Smooth muscle cell (in vitro differentiated cells): ENCODE results near the gene MEF2B. TPM values are rescaled to one million over a fixed set of nuclear protein-coding genes. Genes with fewer than 3 reads are reported as not detected.

Source experiments
- DNase-seq: peaks from one replicate; lab custom pipeline; 2025; ENCODE audit not compliant: unreplicated experiment; lab: John Stamatoyannopoulos, UW
- H2AFZ ChIP-seq: fragments of 200-600 bp; sonication (generic); 2 replicates; pipeline ENCODE4 v1.6.0; 2016; ENCODE audit warnings: antibody characterized with exemption, low read depth, mild to moderate bottlenecking
- H3F3A ChIP-seq: fragments of 200-600 bp; sonication (generic); 2 replicates; pipeline ENCODE4 v1.6.0; 2017; ENCODE audit warnings: antibody characterized with exemption, low read depth
- H3K27ac ChIP-seq: fragments of 200-600 bp; sonication (generic); 2 replicates; pipeline ENCODE4 v1.5.1; 2016; ENCODE audit warnings: low read depth, mild to moderate bottlenecking
- H3K27me3 ChIP-seq: fragments of 200-600 bp; sonication (generic); 2 replicates; pipeline ENCODE4 v1.6.1; 2016; ENCODE audit warnings: low read depth, mild to moderate bottlenecking
- H3K36me3 ChIP-seq: fragments of 200-600 bp; sonication (generic); 2 replicates; pipeline ENCODE4 v1.5.1; 2016; ENCODE audit warnings: low read depth
- H3K4me1 ChIP-seq: fragments of 200-600 bp; sonication (generic); 2 replicates; pipeline ENCODE4 v1.5.1; 2016; ENCODE audit warnings: low read depth
- H3K4me2 ChIP-seq: fragments of 200-600 bp; sonication (generic); 2 replicates; pipeline ENCODE4 v1.6.0; 2016; ENCODE audit warnings: mild to moderate bottlenecking
- H3K4me3 ChIP-seq: fragments of 200-600 bp; sonication (generic); 2 replicates; pipeline ENCODE4 v1.5.1; 2016; ENCODE audit warnings: mild to moderate bottlenecking
- H3K79me2 ChIP-seq: fragments of 200-600 bp; sonication (generic); 2 replicates; pipeline ENCODE4 v1.6.0; 2016; ENCODE audit warnings: low read depth, mild to moderate bottlenecking
- H3K9ac ChIP-seq: fragments of 200-600 bp; sonication (generic); 2 replicates; pipeline ENCODE4 v1.6.0; 2016; ENCODE audit warnings: low read depth
- H3K9me3 ChIP-seq: fragments of 200-600 bp; sonication (generic); replicated peaks from 2 replicates; pipeline ENCODE4 v1.5.1; 2016; ENCODE audit warnings: low read depth
- H4K20me1 ChIP-seq: fragments of 200-600 bp; sonication (generic); 2 replicates; pipeline ENCODE4 v1.6.0; 2016; ENCODE audit warnings: low read depth
- WGBS: methylation state at CpG from one replicate; pipeline ENCODE4 v1.1.7; 2016; ENCODE audit warnings: low lambda C conversion rate; 5-methylcytosine and 5-hydroxymethylcytosine counted together
- polyA plus RNA-seq: library from polyadenylated mRNA; unstranded; fragments of >200 nt; fragmentation: Nextera tagmentation; extraction: Ambion mirVana; gene quantifications from 2 replicates; pipeline ENCODE4 v1.2.1, GENCODE V29; 2016
- total RNA-seq: library from RNA; depleted of rRNA; stranded (reverse); fragments of >200 nt; gene quantifications from 2 replicates; pipeline ENCODE4 v1.2.3, GENCODE V29; 2014
- TF ChIP-seq, protein P1 (sequence below): fragments of 200-600 bp; sonication (generic); IDR thresholded peaks from 2 replicates; pipeline ENCODE4 v1.5.1; 2017; ENCODE audit warnings: borderline replicate concordance, mild to moderate bottlenecking, antibody characterized with exemption; ENCODE audit not compliant: insufficient read depth, poor library complexity, severe bottlenecking

MEF2B gene
- total and polyA plus RNA-seq, 2 experiments from 2014 or later: 2.9 TPM; not detected in 1

DNA sequence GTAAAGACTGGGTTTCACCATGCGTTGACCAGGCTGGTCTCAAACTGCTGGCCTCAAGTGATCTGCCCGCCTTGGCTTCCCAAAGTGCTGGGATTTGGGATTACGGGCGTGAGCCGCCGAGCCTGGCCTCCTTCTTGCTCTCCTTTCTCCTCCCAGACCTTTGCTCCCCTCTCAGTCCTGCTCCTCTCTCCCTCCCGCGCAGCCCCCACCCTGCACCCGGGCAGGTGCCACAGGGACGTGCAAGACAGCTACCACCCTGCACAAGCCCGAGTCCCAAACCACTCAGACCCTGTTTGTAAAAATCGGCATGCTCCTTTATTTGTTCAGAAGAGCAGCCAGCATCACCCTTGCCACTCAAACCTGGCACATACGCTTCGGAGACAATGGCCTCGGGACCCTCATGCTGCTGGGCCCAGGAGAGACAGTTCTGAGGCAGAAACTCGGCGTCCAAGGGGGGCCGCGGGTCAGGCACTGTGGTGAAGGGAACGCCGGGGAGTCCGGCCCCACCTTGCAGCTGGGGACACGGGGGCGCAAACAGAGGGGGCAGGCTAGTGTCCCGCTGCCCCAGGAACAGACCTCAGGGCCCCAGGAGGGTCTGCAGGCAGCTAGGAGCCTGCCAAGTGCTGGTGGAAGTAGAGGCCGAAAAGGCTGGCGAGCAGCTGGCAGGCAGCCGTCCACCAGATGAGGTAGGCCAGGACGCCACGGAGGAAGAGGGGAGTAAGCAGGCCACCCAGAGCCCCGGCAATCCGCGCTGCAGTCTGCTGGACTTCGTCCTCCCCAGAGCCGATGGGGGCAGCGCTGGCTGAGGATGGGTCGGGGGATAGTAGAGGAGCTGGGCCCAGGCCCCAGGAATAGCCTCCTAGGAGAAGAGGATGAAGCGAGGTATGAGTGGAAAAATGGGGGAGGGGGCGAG is 50.5 kb downstream of the MEF2B start:
- TF ChIP-seq, protein P1, sequence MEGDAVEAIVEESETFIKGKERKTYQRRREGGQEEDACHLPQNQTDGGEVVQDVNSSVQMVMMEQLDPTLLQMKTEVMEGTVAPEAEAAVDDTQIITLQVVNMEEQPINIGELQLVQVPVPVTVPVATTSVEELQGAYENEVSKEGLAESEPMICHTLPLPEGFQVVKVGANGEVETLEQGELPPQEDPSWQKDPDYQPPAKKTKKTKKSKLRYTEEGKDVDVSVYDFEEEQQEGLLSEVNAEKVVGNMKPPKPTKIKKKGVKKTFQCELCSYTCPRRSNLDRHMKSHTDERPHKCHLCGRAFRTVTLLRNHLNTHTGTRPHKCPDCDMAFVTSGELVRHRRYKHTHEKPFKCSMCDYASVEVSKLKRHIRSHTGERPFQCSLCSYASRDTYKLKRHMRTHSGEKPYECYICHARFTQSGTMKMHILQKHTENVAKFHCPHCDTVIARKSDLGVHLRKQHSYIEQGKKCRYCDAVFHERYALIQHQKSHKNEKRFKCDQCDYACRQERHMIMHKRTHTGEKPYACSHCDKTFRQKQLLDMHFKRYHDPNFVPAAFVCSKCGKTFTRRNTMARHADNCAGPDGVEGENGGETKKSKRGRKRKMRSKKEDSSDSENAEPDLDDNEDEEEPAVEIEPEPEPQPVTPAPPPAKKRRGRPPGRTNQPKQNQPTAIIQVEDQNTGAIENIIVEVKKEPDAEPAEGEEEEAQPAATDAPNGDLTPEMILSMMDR: no peak
- no peak overlapping the region for H3K27ac ChIP-seq
- H4K20me1 ChIP-seq: no peaks in the 10 kb centered on the region
- no peak overlapping the region for H2AFZ ChIP-seq
- H3K4me1 ChIP-seq: no peaks in the 10 kb centered on the region
- no peak overlapping the region for H3K9ac ChIP-seq
- H3K4me3 ChIP-seq: no peak overlapping the region
- peaks cover 9% of the 10 kb centered on the region for H3K36me3 ChIP-seq
- no peaks in the 10 kb centered on the region for H3K27me3 ChIP-seq
- DNase-seq: no peak
- 96% methylated on average over 38 of the region's 39 CpGs for WGBS
- H3K79me2 ChIP-seq: no peaks in the 10 kb centered on the region
- no peaks in the 10 kb centered on the region for H3K9me3 ChIP-seq
- H3F3A ChIP-seq: no peaks in the 10 kb centered on the region
- no peak overlapping the region for H3K4me2 ChIP-seq

DNA sequence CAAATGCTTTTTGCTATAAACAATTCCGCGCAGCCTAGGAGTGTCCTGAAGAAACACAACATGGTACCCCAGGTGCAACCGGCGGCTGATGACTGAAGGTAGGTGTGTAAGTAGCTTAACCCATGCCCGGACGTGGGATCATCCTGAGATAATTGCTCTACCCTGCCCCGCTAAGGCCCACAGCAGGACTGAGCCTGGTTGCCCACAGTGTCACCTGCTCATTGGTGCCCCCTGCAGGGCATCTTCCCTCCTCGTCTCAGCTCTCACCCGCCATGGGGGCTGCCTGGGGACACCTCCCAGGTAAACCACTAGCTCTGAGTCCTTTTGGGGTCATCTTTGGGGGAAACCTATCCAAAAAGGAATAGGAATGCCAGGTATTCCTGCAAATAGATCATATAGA is 54.1 kb downstream of the MEF2B start:
- Histone ChIP-seq H3F3A (no peaks in the 10 kb centered on the region), H3K27me3 (no peaks in the 10 kb centered on the region), H3K9ac (no peak overlapping the region), H3K36me3 (no peaks in the 10 kb centered on the region), H2AFZ (no peak overlapping the region), H3K4me2 (no peak overlapping the region), H4K20me1 (no peaks in the 10 kb centered on the region), H3K27ac (no peak overlapping the region), H3K4me1 (no peaks in the 10 kb centered on the region), H3K9me3 (no peaks in the 10 kb centered on the region), H3K4me3 (no peak overlapping the region), H3K79me2 (no peaks in the 10 kb centered on the region)
- 74% methylated on average over 9 of the region's 9 CpGs for WGBS
- no peak for DNase-seq
- TF ChIP-seq, protein P1: peak; percentile 48

DNA sequence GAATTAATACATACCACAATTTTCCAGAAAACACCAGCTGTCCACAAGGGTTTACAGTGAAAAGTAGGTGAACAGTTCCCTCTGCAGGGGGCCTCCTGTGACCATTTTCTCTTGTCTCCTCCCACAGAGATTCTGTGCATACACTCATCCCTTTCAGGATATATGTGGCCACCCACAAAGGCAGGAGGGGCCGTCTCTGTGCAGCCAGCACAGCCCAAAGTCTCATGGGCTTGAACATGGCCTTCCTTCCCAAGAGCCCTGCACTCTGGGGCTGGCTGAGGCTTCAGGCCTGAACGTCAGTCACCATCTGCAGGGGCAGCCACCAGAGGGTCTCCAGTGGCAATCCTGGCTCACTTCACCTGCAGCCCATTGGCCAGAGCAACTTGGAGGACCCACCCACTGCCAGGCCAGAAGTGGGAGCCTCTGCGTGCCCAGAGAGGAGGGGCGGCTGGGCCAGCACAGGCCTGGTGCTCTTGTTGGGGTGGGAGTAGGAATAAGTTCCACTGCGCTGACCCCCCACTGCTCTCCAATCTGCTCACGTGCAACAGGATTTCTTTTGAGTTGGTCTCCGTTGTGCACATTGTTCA is 56.9 kb downstream of the MEF2B start:
- no peak overlapping the region for H2AFZ ChIP-seq
- no peak overlapping the region for H3K4me2 ChIP-seq
- no peak overlapping the region for H3K27ac ChIP-seq
- H3K79me2 ChIP-seq: no peaks in the 10 kb centered on the region
- no peaks in the 10 kb centered on the region for H3F3A ChIP-seq
- no peak overlapping the region for H3K9ac ChIP-seq
- no peaks in the 10 kb centered on the region for H3K36me3 ChIP-seq
- H3K27me3 ChIP-seq: no peaks in the 10 kb centered on the region
- peaks cover 3% of the 10 kb centered on the region for H4K20me1 ChIP-seq
- no peaks in the 10 kb centered on the region for H3K9me3 ChIP-seq
- no peak overlapping the region for H3K4me3 ChIP-seq
- 65% methylated on average over 7 of the region's 7 CpGs for WGBS
- TF ChIP-seq, protein P1: no peak
- no peak for DNase-seq
- H3K4me1 ChIP-seq: peaks cover 3% of the 10 kb centered on the region
